Measurements from ENCODE around the gene C20orf204.
A peak's percentile ranks its signal among the peaks of the same experiment; 100 is the strongest.

C20orf204 gene

DNA sequence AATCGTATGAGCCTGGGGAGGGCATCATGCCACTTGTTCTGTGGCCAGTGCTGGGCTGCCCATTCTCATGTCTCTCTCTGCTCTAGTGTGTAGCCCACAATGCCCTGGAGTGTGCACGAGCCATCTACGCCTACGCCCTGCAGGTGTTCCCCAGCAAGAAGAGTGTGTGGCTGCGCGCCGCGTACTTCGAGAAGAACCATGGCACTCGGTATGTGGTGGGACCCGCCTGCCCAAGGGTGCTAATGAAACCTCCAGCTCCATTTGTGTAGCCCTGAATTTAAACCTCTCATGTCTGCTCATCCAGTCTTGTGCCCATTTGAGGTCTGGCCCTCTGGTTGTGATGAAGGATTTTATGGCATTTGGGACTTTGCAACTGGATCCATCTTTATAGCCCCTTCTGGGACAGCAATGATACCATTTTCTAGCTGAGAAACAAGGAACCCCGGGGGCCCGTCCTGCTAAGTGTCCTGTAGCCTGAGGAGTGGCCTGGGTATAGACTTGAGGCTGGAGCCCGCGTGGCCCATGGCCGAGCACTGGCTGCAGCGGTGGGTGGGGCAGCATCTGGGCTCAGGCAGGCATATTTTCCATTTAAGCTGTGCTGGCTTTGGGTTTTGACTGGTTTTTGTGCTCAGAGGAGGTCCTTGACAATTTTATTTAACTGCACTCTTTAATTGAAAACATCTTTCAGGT lies 13.2 kb upstream of the C20orf204 start:
- Mint-ChIP-seq H3K36me3 (ENCODE audit: low read depth) (peaks cover 94% of the 10 kb centered on the region), H3K4me3 (no peak overlapping the region), H3K9me3 (no peaks in the 10 kb centered on the region), H3K27me3 (no peaks in the 10 kb centered on the region), H3K27ac (no peak overlapping the region), H3K4me1 (ENCODE audit: low read depth) (peaks cover 1% of the 10 kb centered on the region)
- DNase-seq, result no peak

DNA sequence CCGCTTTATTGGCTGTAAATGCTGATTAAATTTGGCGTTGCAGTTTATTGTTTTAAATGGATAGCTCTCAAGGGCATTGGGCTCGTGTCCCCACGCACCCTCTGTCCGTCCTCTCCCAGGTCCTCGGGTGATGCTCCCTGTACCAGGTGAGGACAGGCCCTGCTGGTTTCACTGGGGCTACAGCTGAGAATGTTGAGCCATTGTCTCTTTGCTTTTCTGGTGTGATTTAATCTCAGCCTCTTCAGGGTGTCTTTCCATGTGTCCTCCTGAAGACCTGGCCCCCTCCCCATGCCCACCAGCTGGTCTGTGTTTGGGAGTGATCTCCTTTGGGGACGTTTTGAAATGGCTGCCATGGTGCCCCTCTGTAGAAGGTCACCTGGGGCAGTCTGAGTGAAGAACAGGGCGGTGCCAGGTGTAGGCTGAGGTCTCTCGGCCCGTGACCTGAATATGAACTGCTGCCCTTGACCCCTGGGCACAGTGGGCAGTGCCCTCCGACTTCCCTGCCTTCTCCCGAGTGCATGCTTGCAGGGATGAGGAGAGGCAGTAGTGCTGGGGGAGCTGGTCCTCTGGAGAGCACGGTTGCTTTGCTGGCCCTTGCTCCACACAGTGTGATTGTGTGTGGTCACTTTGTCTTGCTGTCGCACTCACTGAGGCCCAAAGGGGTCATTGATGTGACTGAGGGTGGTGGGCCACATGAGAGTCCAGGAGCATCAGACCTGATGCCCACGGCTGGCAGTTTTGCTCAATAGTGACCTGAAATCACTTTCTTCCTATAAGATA lies 12.4 kb upstream of the C20orf204 start:
- peaks cover 1% of the 10 kb centered on the region for H3K4me1 Mint-ChIP-seq (ENCODE audit: low read depth)
- no peaks in the 10 kb centered on the region for H3K27me3 Mint-ChIP-seq
- H3K9me3 Mint-ChIP-seq, result no peaks in the 10 kb centered on the region
- no peak overlapping the region for H3K4me3 Mint-ChIP-seq
- no peak overlapping the region for H3K27ac Mint-ChIP-seq
- H3K36me3 Mint-ChIP-seq (ENCODE audit: low read depth), result peaks cover 94% of the 10 kb centered on the region
- no peak for DNase-seq

DNA sequence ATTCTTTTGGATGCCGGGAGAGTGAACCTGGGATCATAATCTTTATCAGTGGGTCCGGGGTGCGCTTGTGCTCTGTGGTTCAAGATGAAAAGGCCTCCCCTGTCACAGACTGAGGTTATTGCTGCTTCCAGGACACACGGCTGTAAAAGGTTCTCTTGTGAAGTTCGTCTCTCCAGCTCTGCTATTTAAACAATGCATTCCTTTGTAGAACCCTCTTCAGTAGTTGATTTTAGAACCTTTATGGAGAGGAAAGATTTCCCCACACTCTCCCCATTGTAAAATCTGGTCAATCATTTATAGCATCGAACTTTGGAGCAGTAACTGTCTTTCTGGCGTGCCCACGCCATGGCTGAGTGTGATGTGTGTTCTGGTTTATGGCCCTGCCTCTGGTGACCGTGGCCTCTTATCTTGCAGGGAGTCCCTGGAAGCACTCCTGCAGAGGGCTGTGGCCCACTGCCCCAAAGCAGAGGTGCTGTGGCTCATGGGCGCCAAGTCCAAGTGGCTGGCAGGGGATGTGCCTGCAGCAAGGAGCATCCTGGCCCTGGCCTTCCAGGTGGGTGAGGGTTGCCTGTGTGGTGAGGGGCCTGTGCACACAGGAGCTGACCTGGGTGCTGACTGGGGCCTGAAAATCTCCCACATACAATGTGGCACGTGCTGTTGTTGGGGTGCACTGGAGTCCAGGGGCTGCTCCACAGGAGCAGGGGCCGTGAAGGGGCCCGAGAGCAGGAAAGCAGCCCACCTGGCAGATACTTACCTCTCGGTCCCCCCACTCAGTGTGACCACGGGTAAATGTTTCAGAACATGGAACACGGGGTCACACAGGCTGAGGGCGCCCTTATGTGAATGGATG lies 11.6 kb upstream of the C20orf204 start:
- peaks cover 1% of the 10 kb centered on the region for H3K4me1 Mint-ChIP-seq (ENCODE audit: low read depth)
- H3K27me3 Mint-ChIP-seq, result no peaks in the 10 kb centered on the region
- no peak overlapping the region for H3K4me3 Mint-ChIP-seq
- peaks cover 94% of the 10 kb centered on the region for H3K36me3 Mint-ChIP-seq (ENCODE audit: low read depth)
- DNase-seq, result no peak
- H3K27ac Mint-ChIP-seq, result no peak overlapping the region
- no peaks in the 10 kb centered on the region for H3K9me3 Mint-ChIP-seq

DNA sequence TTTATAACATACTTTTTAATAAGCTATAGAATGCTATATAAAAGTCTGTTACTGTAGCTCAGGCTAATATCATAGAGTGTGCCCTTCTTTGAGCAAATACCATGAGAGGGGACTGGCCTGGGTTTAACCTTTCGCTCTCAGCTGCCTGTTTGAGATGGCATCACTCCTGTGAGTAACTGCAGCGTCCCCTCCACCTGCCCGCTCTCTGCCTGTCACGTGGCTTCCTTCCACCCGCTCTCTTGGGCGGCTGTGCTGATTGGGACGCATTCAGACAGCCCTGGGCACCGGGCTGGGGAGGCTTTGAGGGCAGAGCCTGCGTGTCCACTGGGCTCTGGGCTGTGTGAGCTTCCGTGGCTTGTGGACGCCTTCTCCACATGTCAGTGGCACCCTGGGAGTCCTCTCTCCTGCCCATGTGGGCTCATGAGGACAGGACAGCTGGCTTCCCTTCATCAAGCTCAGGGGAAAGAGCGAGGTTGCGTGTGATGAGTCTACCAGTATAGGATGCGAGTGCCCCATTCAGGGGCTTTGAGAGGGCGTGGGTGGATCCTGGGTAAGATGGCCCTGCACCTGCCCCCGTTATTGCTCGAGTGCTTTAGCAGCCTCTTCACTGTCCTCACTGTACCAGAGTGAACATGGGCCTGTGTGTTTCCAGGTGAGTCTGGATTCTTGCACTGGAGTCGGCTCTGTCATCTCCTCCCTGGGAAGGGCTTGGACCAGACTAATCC lies 10.7 kb upstream of the C20orf204 start:
- Mint-ChIP-seq H3K4me3 (no peak overlapping the region), H3K27me3 (no peaks in the 10 kb centered on the region), H3K9me3 (no peaks in the 10 kb centered on the region), H3K36me3 (ENCODE audit: low read depth) (peaks cover 95% of the 10 kb centered on the region), H3K27ac (peak overlapping the region; percentile 22), H3K4me1 (ENCODE audit: low read depth) (peaks cover 1% of the 10 kb centered on the region)
- no peak for DNase-seq

DNA sequence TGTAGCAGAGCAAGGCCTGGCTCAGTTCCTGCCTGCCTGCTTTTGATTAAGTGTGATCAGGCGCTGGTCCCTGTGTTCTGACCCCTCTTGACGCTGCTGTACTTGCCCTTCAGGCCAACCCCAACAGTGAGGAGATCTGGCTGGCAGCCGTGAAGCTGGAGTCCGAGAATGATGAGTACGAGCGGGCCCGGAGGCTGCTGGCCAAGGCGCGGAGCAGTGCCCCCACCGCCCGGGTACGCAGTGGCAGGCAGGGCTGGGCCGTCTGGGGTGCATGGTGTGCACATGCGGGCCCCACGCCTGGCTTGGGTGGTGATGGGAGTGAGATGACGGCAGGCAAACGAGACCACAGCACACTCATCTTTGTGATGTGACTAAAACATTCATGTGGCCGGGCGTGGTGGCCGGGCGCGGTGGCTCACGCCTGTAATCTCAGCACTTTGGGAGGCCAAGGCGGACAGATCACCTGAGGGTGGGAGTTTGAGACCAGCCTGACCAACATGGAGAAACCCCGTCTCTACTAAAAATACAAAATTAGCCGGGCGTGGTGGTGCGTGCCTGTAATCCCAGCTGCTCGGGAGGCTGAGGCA lies 10.1 kb upstream of the C20orf204 start:
- H3K27ac Mint-ChIP-seq, result no peak overlapping the region
- peaks cover 98% of the 10 kb centered on the region for H3K36me3 Mint-ChIP-seq (ENCODE audit: low read depth)
- no peak for DNase-seq
- no peaks in the 10 kb centered on the region for H3K9me3 Mint-ChIP-seq
- peaks cover 1% of the 10 kb centered on the region for H3K4me1 Mint-ChIP-seq (ENCODE audit: low read depth)
- H3K27me3 Mint-ChIP-seq, result no peaks in the 10 kb centered on the region
- no peak overlapping the region for H3K4me3 Mint-ChIP-seq

DNA sequence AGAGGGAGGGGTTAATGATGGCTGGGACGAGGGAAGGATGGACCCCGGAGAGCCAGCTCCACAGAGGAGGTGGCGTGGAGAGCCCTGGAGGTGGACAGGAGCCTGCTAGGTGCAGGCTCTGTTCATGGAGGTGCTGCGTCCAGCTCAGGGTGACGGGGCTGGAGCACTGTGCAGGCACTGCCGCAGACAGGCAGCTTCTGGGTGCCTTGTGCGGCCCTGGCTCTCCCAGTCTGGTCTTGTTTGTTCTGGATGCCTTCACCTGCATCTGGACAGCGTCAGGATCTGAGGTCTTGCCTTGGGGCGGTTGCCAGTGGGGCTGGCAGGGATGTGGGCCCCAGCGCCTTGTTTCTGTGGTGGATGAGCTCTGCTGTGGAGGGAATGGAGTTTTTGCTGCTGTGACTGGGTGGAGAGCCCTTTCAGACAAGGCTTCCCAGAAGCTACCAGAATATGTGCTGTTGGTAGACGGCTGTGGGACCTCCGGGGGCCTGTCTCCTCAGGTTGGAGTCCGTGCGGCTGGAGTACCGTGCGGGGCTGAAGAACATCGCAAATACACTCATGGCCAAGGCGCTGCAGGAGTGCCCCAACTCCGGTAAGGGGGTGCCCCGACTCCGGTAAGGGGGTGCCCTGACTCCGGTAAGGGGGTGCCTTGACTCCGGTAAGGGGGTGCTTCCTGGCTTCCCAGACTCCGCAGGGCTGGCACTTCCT lies 7.8 kb upstream of the C20orf204 start:
- no peak for DNase-seq
- H3K27ac Mint-ChIP-seq, result no peak overlapping the region
- peaks cover 98% of the 10 kb centered on the region for H3K36me3 Mint-ChIP-seq (ENCODE audit: low read depth)
- H3K9me3 Mint-ChIP-seq, result no peaks in the 10 kb centered on the region
- H3K4me3 Mint-ChIP-seq, result no peak overlapping the region
- no peaks in the 10 kb centered on the region for H3K27me3 Mint-ChIP-seq
- H3K4me1 Mint-ChIP-seq (ENCODE audit: low read depth), result peaks cover 1% of the 10 kb centered on the region

DNA sequence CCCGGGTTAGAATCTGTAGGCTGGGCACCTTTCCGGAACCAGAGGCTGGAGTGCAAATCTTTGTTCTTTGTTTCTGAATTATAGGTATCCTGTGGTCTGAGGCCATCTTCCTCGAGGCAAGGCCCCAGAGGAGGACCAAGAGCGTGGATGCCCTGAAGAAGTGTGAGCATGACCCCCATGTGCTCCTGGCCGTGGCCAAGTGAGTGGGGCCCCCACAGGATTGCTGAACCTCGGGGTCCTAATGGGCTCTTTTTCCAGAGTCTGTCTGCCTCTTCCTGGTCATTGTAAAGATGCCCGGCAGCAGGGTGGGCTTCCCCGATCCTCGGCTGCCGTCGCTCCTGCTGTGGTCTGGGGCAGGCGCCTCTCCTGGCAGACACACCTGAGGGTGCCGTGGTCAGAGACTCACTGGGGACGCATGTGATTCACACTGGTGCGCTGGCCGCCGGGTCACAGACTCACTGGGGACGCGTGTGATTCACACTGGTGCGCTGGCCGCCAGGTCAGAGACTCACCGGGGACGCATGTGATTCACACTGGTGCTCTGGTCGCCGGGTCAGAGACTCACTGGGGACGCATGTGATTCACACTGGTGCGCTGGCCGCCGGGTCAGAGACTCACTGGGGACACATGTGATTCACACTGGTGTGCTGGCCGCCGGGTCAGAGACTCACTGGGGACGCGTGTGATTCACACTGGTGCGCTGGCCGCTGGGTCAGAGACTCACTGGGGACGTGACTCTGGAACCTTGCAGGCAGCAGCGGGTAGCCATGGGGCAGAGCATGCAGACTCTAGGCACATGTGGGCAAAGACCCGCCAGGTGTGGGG lies 6.5 kb upstream of the C20orf204 start:
- Mint-ChIP-seq H3K36me3 (ENCODE audit: low read depth) (peaks cover 98% of the 10 kb centered on the region), H3K4me3 (no peak overlapping the region), H3K27me3 (no peaks in the 10 kb centered on the region), H3K4me1 (ENCODE audit: low read depth) (peaks cover 11% of the 10 kb centered on the region), H3K9me3 (no peaks in the 10 kb centered on the region), H3K27ac (peak overlapping the region; percentile 26)
- no peak for DNase-seq

DNA sequence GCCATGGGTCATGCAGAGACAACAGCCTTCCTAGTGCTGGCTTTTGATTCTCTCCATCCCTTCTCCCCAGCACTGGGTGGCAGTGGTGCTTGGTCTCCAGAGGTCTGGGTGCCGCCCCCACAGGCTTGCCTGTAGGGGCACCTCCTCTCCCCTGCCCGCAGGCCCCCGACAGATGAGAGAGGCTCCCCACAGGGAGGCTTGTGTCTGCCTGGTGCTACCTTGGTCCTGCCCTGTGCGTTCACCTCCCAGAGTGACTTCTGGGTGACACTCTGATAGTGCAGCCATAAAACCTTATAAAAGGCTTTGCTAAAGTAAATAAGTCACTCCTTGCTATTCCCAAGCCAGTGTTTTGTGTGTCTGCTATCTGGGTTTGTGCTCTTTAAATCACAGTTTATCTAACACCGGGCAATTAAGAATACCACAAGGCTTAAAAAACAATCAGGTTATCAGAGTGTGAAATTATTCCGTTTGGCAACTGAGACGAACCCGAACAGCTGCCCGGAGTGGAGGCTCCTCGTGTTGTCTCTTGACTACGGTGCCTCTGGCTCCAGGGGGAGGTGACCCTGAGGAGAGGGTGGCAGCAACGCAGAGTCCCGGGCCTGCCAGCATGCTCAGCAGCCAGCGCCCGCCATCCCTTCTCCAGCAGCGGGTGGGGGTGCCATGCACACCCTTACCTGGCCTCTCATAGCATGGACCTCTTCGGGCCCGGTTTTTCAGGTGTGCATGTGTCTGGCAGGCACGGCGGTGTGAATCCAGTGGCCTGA lies 5.4 kb upstream of the C20orf204 start:
- no peaks in the 10 kb centered on the region for H3K9me3 Mint-ChIP-seq
- no peaks in the 10 kb centered on the region for H3K27me3 Mint-ChIP-seq
- no peak for DNase-seq
- peaks cover 95% of the 10 kb centered on the region for H3K36me3 Mint-ChIP-seq (ENCODE audit: low read depth)
- H3K27ac Mint-ChIP-seq, result peak overlapping the region; percentile 22
- H3K4me1 Mint-ChIP-seq (ENCODE audit: low read depth), result peaks cover 22% of the 10 kb centered on the region
- H3K4me3 Mint-ChIP-seq, result no peak overlapping the region

DNA sequence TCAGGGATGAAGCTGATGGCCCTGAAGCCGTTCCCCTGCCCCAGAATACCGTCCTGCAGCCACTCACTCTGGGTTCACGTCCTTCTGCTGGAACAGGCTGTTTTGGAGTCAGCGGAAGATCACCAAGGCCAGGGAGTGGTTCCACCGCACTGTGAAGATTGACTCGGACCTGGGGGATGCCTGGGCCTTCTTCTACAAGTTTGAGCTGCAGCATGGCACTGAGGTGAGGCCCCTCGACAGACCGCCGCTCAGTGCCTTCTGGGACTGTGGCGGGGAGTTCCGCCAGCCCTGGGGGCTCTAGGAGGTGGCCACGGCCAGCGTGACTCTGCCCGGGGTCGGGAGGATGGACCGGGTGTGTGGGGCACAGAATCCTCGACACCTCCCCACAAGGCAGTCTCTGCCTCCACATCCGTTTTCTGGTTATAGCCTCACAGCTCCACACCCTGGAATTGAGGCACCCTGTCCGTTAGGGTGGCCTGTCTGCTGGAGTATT lies 4.1 kb upstream of the C20orf204 start:
- peaks cover 82% of the 10 kb centered on the region for H3K36me3 Mint-ChIP-seq (ENCODE audit: low read depth)
- no peaks in the 10 kb centered on the region for H3K27me3 Mint-ChIP-seq
- DNase-seq, result no peak
- H3K9me3 Mint-ChIP-seq, result no peaks in the 10 kb centered on the region
- H3K4me1 Mint-ChIP-seq (ENCODE audit: low read depth), result peaks cover 35% of the 10 kb centered on the region
- H3K4me3 Mint-ChIP-seq, result no peak overlapping the region
- H3K27ac Mint-ChIP-seq, result no peak overlapping the region

DNA sequence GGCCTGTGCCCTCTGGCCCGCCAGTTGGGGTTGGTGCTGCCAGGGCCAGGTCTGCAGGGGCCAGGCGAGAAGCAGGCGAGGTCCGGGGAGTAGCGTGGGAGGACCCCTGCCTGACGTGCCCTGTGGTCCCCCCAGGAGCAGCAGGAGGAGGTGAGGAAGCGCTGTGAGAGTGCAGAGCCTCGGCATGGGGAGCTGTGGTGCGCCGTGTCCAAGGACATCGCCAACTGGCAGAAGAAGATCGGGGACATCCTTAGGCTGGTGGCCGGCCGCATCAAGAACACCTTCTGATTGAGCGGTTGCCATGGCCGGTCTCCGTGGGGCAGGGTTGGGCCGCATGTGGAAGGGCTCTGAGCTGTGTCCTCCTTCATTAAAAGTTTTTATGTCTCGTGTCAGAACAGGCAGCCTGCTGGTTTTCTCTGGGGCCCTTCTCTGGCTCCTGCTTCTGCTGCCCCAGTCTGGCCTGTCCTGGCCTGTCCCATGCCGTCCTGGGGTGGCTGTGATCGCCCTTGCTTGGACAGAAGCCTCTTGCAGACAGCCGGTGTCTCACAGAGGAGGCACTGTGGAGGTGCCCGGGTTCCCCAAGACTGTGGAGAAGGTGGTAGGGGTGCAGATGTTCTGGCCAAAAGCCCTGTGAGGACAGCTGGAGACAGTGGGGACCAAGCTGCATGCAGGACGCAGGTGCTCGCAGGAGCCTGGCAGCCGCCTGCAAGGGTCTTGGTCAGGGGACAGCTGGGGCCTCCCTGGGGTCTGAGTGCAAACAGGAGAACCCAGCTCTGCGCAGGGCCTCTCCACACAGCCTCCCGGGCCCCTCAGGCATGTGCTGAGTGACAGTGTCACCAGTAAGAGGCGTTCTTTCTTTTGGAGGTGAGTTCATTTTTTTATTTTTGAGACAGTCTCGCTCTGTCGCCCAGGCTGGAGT lies 3.0 kb upstream of the C20orf204 start:
- Mint-ChIP-seq H3K36me3 (ENCODE audit: low read depth) (peaks cover 71% of the 10 kb centered on the region), H3K4me1 (ENCODE audit: low read depth) (peaks cover 44% of the 10 kb centered on the region), H3K9me3 (no peaks in the 10 kb centered on the region), H3K27me3 (peaks cover 3% of the 10 kb centered on the region), H3K27ac (peak overlapping the region; percentile 95), H3K4me3 (no peak overlapping the region)
- no peak for DNase-seq

DNA sequence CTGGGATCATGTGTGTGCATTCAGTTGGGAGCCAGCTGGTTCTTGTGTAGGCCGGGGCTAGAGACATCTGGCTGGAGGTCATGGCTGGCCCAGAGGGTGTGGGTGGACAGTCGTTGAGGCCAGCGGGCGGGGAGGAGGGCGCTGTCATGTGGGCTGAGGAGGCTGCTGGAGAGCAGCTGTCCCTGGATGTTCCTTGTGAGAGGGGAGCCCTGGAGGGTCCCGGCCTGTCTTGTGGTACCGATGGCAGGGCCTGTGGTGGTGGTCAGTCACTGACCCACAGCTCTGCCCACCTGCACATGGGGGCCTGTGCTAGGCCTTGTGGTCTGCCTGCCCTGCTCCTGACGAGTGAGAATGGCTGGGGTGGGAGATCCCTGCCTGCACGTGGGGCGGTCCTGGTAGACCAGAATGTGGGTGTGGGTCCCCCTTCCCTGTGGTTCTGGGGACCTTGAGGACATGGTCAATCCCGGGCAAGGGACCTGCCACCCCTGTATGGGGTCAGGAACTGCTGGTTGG lies 1.9 kb upstream of the C20orf204 start:
- Mint-ChIP-seq H3K36me3 (ENCODE audit: low read depth) (peaks cover 61% of the 10 kb centered on the region), H3K4me3 (no peak overlapping the region), H3K4me1 (ENCODE audit: low read depth) (peaks cover 45% of the 10 kb centered on the region), H3K9me3 (no peaks in the 10 kb centered on the region), H3K27me3 (peaks cover 3% of the 10 kb centered on the region), H3K27ac (peak overlapping the region; percentile 95)
- no peak for DNase-seq
